GM23338 (cell line): ENCODE data around the gene NLRP6. TPM values are rescaled to one million over a fixed set of nuclear protein-coding genes. Genes with fewer than 3 reads are reported as not detected.

Experiments
- ATAC-seq: fragments of 200-7000 bp; cut with Tn5 transposase; 3 replicates; pipeline ENCODE4 v1.9.1; 2020
- DNase-seq: peaks from one replicate; pipeline ENCODE4 v3.0.0-alpha.2; 2015; ENCODE audit warnings: low spot score
- H2AFZ ChIP-seq: fragments of 200-600 bp; sonication (generic); 2 replicates; pipeline ENCODE4 v1.8.0; 2016; ENCODE audit warnings: antibody characterized with exemption, mild to moderate bottlenecking, moderate library complexity
- H3F3A ChIP-seq: fragments of 200-600 bp; sonication (generic); replicated peaks from 2 replicates; pipeline ENCODE4 v1.8.0; 2017; ENCODE audit warnings: antibody characterized with exemption, mixed run types, low read depth
- H3K27ac ChIP-seq: fragments of 200-600 bp; sonication (generic); 2 replicates; pipeline ENCODE4 v1.6.1; 2016; ENCODE audit warnings: low read depth
- H3K27me3 ChIP-seq: fragments of 200-600 bp; sonication (generic); 2 replicates; pipeline ENCODE4 v1.8.0; 2016; ENCODE audit warnings: mild to moderate bottlenecking, mixed run types, moderate library complexity; ENCODE audit not compliant: insufficient read depth
- H3K36me3 ChIP-seq: fragments of 200-600 bp; sonication (generic); 2 replicates; pipeline ENCODE4 v1.8.0; 2016; ENCODE audit warnings: mild to moderate bottlenecking; ENCODE audit not compliant: insufficient read depth
- H3K4me1 ChIP-seq: fragments of 200-600 bp; sonication (generic); 2 replicates; pipeline ENCODE4 v1.8.0; 2016; ENCODE audit warnings: mild to moderate bottlenecking, moderate library complexity; ENCODE audit not compliant: insufficient read depth
- H3K4me2 ChIP-seq: fragments of 200-600 bp; sonication (generic); 2 replicates; pipeline ENCODE4 v1.7.1; 2017; ENCODE audit warnings: mixed run types
- H3K4me3 ChIP-seq: fragments of 200-600 bp; sonication (generic); 2 replicates; pipeline ENCODE4 v1.6.1; 2016; ENCODE audit warnings: mixed run types
- H3K79me2 ChIP-seq: fragments of 200-600 bp; sonication (generic); replicated peaks from 2 replicates; pipeline ENCODE4 v1.8.0; 2017; ENCODE audit warnings: mild to moderate bottlenecking; ENCODE audit not compliant: insufficient read depth
- H3K9me2 ChIP-seq: fragments of 200-600 bp; sonication (generic); 2 replicates; pipeline ENCODE4 v1.8.0; 2017; ENCODE audit not compliant: insufficient read depth
- H4K20me1 ChIP-seq: fragments of 200-600 bp; sonication (generic); replicated peaks from 2 replicates; pipeline ENCODE4 v1.8.0; 2017; ENCODE audit warnings: mild to moderate bottlenecking; ENCODE audit not compliant: insufficient read depth
- H3K27ac Mint-ChIP-seq: 2 replicates; pipeline ENCODE4 v1.8.0; 2020; ENCODE audit warnings: inconsistent platforms, mild to moderate bottlenecking, moderate library complexity, mixed read lengths
- H3K27me3 Mint-ChIP-seq: 3 replicates; pipeline ENCODE4 v1.8.0; 2022; ENCODE audit warnings: low read depth, mild to moderate bottlenecking, moderate library complexity, mixed read lengths, inconsistent platforms; ENCODE audit not compliant: insufficient read depth, poor library complexity
- H3K36me3 Mint-ChIP-seq: 3 replicates; pipeline ENCODE4 v1.8.0; 2021; ENCODE audit warnings: low read depth, mild to moderate bottlenecking, inconsistent platforms, moderate library complexity, mixed read lengths
- H3K4me1 Mint-ChIP-seq: 3 replicates; pipeline ENCODE4 v1.8.0; 2020; ENCODE audit warnings: mild to moderate bottlenecking, inconsistent platforms, mixed read lengths
- H3K4me3 Mint-ChIP-seq: 3 replicates; pipeline ENCODE4 v1.8.0; 2021; ENCODE audit warnings: moderate library complexity, mild to moderate bottlenecking, inconsistent platforms, mixed read lengths
- H3K9me3 Mint-ChIP-seq: 3 replicates; pipeline ENCODE4 v1.8.0; 2020; ENCODE audit warnings: moderate library complexity, mild to moderate bottlenecking, inconsistent platforms, mixed read lengths
- EZH2phosphoT487 ChIP-seq: fragments of 200-600 bp; sonication (generic); IDR thresholded peaks from one replicate; pipeline ENCODE4 v1.8.1; 2018; ENCODE audit warnings: antibody characterized with exemption; ENCODE audit not compliant: unreplicated experiment
- JUNB ChIP-seq: IDR thresholded peaks from one replicate; pipeline ENCODE4 v1.6.1; 2016; ENCODE audit warnings: antibody characterized with exemption; ENCODE audit not compliant: unreplicated experiment
- polyA plus RNA-seq: library from polyadenylated mRNA; unstranded; fragments of >200 nt; fragmentation: Nextera tagmentation; extraction: Ambion mirVana; gene quantifications from 2 replicates; pipeline ENCODE4 v1.2.1, GENCODE V29; 2016
- total RNA-seq: library from RNA; depleted of rRNA; stranded (reverse); fragments of >200 nt; shearing (Covaris generic); gene quantifications from 2 replicates; pipeline ENCODE4 v1.2.3, GENCODE V29; 2014
- TF ChIP-seq, protein P1 (sequence below): fragments of 250-450 bp; sonication (Bioruptor Pico); IDR thresholded peaks from 2 replicates; pipeline ENCODE4 v1.5.0; 2020; ENCODE audit warnings: mild to moderate bottlenecking, moderate library complexity
- TF ChIP-seq, protein P2 (sequence below): IDR thresholded peaks from one replicate; pipeline ENCODE4 v1.6.1; 2018; ENCODE audit warnings: antibody characterized with exemption; ENCODE audit not compliant: unreplicated experiment

Gene NLRP6
- total and polyA plus RNA-seq, 2 experiments from 2014 or later: 0.15 to 0.73 TPM

GRCh38 chr11:303363-303762 lies 25.2 kb downstream of the NLRP6 start:
- no peaks in the 10 kb centered on the region for H4K20me1 ChIP-seq
- peaks cover 7% of the 10 kb centered on the region; the same call in 2 of the 3 replicates for H3K9me3 Mint-ChIP-seq
- peaks cover 26% of the 10 kb centered on the region for H3F3A ChIP-seq
- H2AFZ ChIP-seq: no peak overlapping the region
- peaks cover 10% of the 10 kb centered on the region; the same call in 2 of the 3 replicates for H3K36me3 Mint-ChIP-seq
- H3K27me3 Mint-ChIP-seq: peaks cover 36% of the 10 kb centered on the region
- H3K9me2 ChIP-seq: no peaks in the 10 kb centered on the region
- DNase-seq (no peak), ATAC-seq (no peak)
- H3K4me3 ChIP-seq: no peak overlapping the region
- H3K4me1 ChIP-seq: peaks cover 61% of the 10 kb centered on the region
- no peak overlapping the region for H3K27ac Mint-ChIP-seq
- no peaks in the 10 kb centered on the region for H3K36me3 ChIP-seq
- H3K79me2 ChIP-seq: no peaks in the 10 kb centered on the region
- peaks cover 55% of the 10 kb centered on the region for H3K4me1 Mint-ChIP-seq
- H3K27ac ChIP-seq: no peak overlapping the region
- H3K4me3 Mint-ChIP-seq: no peak overlapping the region
- TF ChIP-seq, protein P1, sequence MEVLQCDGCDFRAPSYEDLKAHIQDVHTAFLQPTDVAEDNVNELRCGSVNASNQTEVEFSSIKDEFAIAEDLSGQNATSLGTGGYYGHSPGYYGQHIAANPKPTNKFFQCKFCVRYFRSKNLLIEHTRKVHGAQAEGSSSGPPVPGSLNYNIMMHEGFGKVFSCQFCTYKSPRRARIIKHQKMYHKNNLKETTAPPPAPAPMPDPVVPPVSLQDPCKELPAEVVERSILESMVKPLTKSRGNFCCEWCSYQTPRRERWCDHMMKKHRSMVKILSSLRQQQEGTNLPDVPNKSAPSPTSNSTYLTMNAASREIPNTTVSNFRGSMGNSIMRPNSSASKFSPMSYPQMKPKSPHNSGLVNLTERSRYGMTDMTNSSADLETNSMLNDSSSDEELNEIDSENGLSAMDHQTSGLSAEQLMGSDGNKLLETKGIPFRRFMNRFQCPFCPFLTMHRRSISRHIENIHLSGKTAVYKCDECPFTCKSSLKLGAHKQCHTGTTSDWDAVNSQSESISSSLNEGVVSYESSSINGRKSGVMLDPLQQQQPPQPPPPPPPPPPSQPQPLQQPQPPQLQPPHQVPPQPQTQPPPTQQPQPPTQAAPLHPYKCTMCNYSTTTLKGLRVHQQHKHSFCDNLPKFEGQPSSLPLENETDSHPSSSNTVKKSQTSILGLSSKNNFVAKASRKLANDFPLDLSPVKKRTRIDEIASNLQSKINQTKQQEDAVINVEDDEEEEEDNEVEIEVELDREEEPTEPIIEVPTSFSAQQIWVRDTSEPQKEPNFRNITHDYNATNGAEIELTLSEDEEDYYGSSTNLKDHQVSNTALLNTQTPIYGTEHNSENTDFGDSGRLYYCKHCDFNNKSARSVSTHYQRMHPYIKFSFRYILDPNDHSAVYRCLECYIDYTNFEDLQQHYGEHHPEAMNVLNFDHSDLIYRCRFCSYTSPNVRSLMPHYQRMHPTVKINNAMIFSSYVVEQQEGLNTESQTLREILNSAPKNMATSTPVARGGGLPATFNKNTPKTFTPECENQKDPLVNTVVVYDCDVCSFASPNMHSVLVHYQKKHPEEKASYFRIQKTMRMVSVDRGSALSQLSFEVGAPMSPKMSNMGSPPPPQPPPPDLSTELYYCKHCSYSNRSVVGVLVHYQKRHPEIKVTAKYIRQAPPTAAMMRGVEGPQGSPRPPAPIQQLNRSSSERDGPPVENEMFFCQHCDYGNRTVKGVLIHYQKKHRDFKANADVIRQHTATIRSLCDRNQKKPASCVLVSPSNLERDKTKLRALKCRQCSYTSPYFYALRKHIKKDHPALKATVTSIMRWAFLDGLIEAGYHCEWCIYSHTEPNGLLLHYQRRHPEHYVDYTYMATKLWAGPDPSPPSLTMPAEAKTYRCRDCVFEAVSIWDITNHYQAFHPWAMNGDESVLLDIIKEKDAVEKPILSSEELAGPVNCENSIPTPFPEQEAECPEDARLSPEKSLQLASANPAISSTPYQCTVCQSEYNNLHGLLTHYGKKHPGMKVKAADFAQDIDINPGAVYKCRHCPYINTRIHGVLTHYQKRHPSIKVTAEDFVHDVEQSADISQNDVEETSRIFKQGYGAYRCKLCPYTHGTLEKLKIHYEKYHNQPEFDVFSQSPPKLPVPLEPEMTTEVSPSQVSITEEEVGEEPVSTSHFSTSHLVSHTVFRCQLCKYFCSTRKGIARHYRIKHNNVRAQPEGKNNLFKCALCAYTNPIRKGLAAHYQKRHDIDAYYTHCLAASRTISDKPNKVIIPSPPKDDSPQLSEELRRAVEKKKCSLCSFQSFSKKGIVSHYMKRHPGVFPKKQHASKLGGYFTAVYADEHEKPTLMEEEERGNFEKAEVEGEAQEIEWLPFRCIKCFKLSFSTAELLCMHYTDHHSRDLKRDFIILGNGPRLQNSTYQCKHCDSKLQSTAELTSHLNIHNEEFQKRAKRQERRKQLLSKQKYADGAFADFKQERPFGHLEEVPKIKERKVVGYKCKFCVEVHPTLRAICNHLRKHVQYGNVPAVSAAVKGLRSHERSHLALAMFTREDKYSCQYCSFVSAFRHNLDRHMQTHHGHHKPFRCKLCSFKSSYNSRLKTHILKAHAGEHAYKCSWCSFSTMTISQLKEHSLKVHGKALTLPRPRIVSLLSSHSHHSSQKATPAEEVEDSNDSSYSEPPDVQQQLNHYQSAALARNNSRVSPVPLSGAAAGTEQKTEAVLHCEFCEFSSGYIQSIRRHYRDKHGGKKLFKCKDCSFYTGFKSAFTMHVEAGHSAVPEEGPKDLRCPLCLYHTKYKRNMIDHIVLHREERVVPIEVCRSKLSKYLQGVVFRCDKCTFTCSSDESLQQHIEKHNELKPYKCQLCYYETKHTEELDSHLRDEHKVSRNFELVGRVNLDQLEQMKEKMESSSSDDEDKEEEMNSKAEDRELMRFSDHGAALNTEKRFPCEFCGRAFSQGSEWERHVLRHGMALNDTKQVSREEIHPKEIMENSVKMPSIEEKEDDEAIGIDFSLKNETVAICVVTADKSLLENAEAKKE (CRISPR knock-in tag): no peak
- TF ChIP-seq JUNB (no peak), EZH2phosphoT487 (no peak)
- TF ChIP-seq, protein P2, sequence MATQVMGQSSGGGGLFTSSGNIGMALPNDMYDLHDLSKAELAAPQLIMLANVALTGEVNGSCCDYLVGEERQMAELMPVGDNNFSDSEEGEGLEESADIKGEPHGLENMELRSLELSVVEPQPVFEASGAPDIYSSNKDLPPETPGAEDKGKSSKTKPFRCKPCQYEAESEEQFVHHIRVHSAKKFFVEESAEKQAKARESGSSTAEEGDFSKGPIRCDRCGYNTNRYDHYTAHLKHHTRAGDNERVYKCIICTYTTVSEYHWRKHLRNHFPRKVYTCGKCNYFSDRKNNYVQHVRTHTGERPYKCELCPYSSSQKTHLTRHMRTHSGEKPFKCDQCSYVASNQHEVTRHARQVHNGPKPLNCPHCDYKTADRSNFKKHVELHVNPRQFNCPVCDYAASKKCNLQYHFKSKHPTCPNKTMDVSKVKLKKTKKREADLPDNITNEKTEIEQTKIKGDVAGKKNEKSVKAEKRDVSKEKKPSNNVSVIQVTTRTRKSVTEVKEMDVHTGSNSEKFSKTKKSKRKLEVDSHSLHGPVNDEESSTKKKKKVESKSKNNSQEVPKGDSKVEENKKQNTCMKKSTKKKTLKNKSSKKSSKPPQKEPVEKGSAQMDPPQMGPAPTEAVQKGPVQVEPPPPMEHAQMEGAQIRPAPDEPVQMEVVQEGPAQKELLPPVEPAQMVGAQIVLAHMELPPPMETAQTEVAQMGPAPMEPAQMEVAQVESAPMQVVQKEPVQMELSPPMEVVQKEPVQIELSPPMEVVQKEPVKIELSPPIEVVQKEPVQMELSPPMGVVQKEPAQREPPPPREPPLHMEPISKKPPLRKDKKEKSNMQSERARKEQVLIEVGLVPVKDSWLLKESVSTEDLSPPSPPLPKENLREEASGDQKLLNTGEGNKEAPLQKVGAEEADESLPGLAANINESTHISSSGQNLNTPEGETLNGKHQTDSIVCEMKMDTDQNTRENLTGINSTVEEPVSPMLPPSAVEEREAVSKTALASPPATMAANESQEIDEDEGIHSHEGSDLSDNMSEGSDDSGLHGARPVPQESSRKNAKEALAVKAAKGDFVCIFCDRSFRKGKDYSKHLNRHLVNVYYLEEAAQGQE: no peak
- no peaks in the 10 kb centered on the region for H3K27me3 ChIP-seq
- H3K4me2 ChIP-seq: 0 out of 2 replicates have a peak overlapping the region, but pooled peaks have one; percentile 37
